HepG2 (cell line): Measurements from ENCODE around the gene CAMTA2. TPM values are rescaled to one million over a fixed set of nuclear protein-coding genes. Genes with fewer than 3 reads are reported as not detected.

Experiments
- ATAC-seq: fragments of 200-7000 bp; cut with Tn5 transposase; 3 replicates; pipeline ENCODE4 v1.9.1; 2020; ENCODE audit warnings: mild to moderate bottlenecking, moderate library complexity
- BruUV-seq: library from RNA; stranded (reverse); fragments of 400-500 nt; replicated peaks from 2 replicates; lab custom pipeline; 2021; lab: Mats Ljungman, UMichigan
- CTCF ChIA-PET: fragments of 300-600 bp; formaldehyde crosslinking; extraction: SDS; loops from one replicate; lab custom pipeline; 2021; ENCODE audit warnings: low total read pairs, inconsistent platforms, low intra/inter-chr PET ratio; lab: Yijun Ruan, JAX
- POLR2A ChIA-PET: fragments of 350-600 bp; sonication (Branson Sonifier 250); formaldehyde crosslinking; loops from one replicate; lab custom pipeline; 2020; ENCODE audit warnings: antibody characterized with exemption, inconsistent platforms; lab: Yijun Ruan, JAX
- DNase-seq: peaks from one replicate; pipeline ENCODE4 v3.0.0-alpha.2; 2015; ENCODE audit warnings: low spot score
- FAIRE-seq: peaks from 3 replicates; lab custom pipeline; 2011; peaks lifted over from hg19 to GRCh38; lab: Jason Lieb, UNC
- H2AFZ ChIP-seq: one replicate; pipeline ENCODE4 v1.6.1; 2011; ENCODE audit warnings: low read length, inconsistent platforms
- H3K27ac ChIP-seq: fragments of 300-600 bp; 3 replicates; pipeline ENCODE4 v1.8.0; 2011; ENCODE audit warnings: mixed run types, mild to moderate bottlenecking, mixed read lengths, low read length, inconsistent platforms; ENCODE audit not compliant: insufficient read depth; ENCODE audit errors: extremely low read length
- H3K27me3 ChIP-seq, 2 experiments: fragments of 200-600 bp in 1 of 2; 2 replicates in 1 of 2; 3 replicates in 1 of 2; pipeline versions ENCODE4 v1.6.0 to v1.8.0; 2011; ENCODE audit warnings: low read length in 2 of 2, mild to moderate bottlenecking in 2 of 2, moderate library complexity in 2 of 2, inconsistent platforms in 1 of 2; ENCODE audit not compliant: insufficient read depth in 2 of 2, control insufficient read depth in 1 of 2
- H3K36me3 ChIP-seq, 2 experiments: fragments of 200-600 bp in 1 of 2; replicated peaks in 1 of 2; 2 replicates in 1 of 2; 3 replicates in 1 of 2; pipeline versions ENCODE4 v1.5.1 to v1.8.0; 2011; ENCODE audit warnings: low read length in 2 of 2, inconsistent platforms in 1 of 2; ENCODE audit not compliant: insufficient read depth in 2 of 2, control insufficient read depth in 1 of 2
- H3K4me1 ChIP-seq: 2 replicates; pipeline ENCODE4 v1.5.1; 2012; ENCODE audit warnings: low read length, inconsistent platforms; ENCODE audit not compliant: insufficient read depth
- H3K4me2 ChIP-seq: 2 replicates; pipeline ENCODE4 v1.6.0; 2011; ENCODE audit warnings: low read depth, low read length, inconsistent platforms
- H3K4me3 ChIP-seq, 3 experiments: fragments of 200-600 bp in 1 of 3; sonication (generic), shearing (Covaris generic) in 1 of 3; replicated peaks in 1 of 3; 2 replicates each; pipeline ENCODE4 v1.5.1; 2011 to 2016; ENCODE audit warnings: low read length in 3 of 3, inconsistent platforms in 2 of 3, low read depth in 2 of 3, mild to moderate bottlenecking in 2 of 3, control low read depth in 1 of 3, mixed read lengths in 1 of 3; ENCODE audit not compliant: insufficient read depth in 1 of 3
- H3K79me2 ChIP-seq: one replicate; pipeline ENCODE4 v1.6.1; 2011; ENCODE audit warnings: low read length, inconsistent platforms; ENCODE audit not compliant: insufficient read depth
- H3K9ac ChIP-seq: 2 replicates; pipeline ENCODE4 v1.6.0; 2011; ENCODE audit warnings: mild to moderate bottlenecking, low read depth, low read length, inconsistent platforms; ENCODE audit not compliant: insufficient read depth
- H3K9me3 ChIP-seq: 2 replicates; pipeline ENCODE4 v1.5.1; 2012; ENCODE audit warnings: mild to moderate bottlenecking, low read length
- H4K20me1 ChIP-seq: 2 replicates; pipeline ENCODE4 v1.6.0; 2011; ENCODE audit warnings: inconsistent platforms, mild to moderate bottlenecking, low read length, moderate library complexity; ENCODE audit not compliant: insufficient read depth
- CC2D1A ChIP-seq: sonication (generic); formaldehyde crosslinking; IDR thresholded peaks from 2 replicates; pipeline ENCODE4 v1.8.1; 2023; ENCODE audit warnings: mild to moderate bottlenecking, missing genetic modification reagents
- FOXO4 ChIP-seq: sonication (generic); formaldehyde crosslinking; conservative IDR thresholded peaks from 2 replicates; pipeline ENCODE4 v1.8.1; 2023; ENCODE audit warnings: missing genetic modification reagents
- HHEX ChIP-seq: IDR thresholded peaks from 2 replicates; pipeline ENCODE4 v1.6.1; 2016; ENCODE audit warnings: control low read depth
- PAX8 ChIP-seq: sonication (generic); formaldehyde crosslinking; IDR thresholded peaks from 2 replicates; pipeline ENCODE4 v1.8.0; 2022; ENCODE audit warnings: mild to moderate bottlenecking, missing genetic modification reagents, borderline replicate concordance
- POLR2G ChIP-seq: fragments of 200-400 bp; formaldehyde crosslinking; IDR thresholded peaks from 2 replicates; pipeline ENCODE4 v1.6.1; 2018; ENCODE audit warnings: mild to moderate bottlenecking, low read depth, low read length, moderate library complexity
- RBFOX2 ChIP-seq: fragments of 200-400 bp; formaldehyde crosslinking; IDR thresholded peaks from 2 replicates; pipeline ENCODE4 v1.6.1; 2017; ENCODE audit warnings: low read depth, mild to moderate bottlenecking, low read length
- TEAD2 ChIP-seq: sonication (generic); formaldehyde crosslinking; IDR thresholded peaks from 2 replicates; pipeline ENCODE4 v1.9.0; 2021; ENCODE audit warnings: missing genetic modification reagents
- TGIF2 ChIP-seq: IDR thresholded peaks from 2 replicates; pipeline ENCODE4 v1.6.1; 2016; ENCODE audit warnings: control low read depth, missing compliant biosample characterization
- WGBS: methylation state at CpG from one replicate; pipeline ENCODE4 v1.1.6; 2017; ENCODE audit warnings: low lambda C conversion rate; 5-methylcytosine and 5-hydroxymethylcytosine counted together
- in situ Hi-C: cut with HindIII; loops from 2 replicates; pipeline ENCODE4 v1.10.0; 2017; ENCODE audit warnings: low pct_unique_long_range_greater_than_20kb; ENCODE audit not compliant: extremely low pct_ligation_motif_present
- intact Hi-C: fragments of 100-400 bp; cut with micrococcal nuclease; formaldehyde crosslinking; loops from one replicate; pipeline ENCODE4 v1.10.0; 2022; ENCODE audit not compliant: unreplicated experiment
- polyA plus RNA-seq, 8 experiments: library from polyadenylated mRNA; depleted of rRNA in 3 of 8; stranded (reverse) in 7 of 8; unstranded in 1 of 8; fragments of >200 nt; fragmentation: Illumina TruSeq in 4 of 8; extraction: Trizol in 4 of 8; gene quantifications; 2 replicates each; pipeline versions ENCODE4 v1.2.1 to v1.2.3, GENCODE V29; 2011 to 2016; ENCODE audit warnings: low read depth in 4 of 8, missing spikeins in 1 of 8, mixed read lengths in 1 of 8; ENCODE audit not compliant: insufficient read depth in 1 of 8
- total RNA-seq, 5 experiments: library from RNA; depleted of rRNA; stranded (reverse); fragments of >200 nt; fragmentation: Illumina TruSeq; extraction: Trizol; gene quantifications; 2 replicates each; pipeline ENCODE4 v1.2.3, GENCODE V29; 2016; ENCODE audit warnings: low read depth in 1 of 5

The CAMTA2 gene
- total and polyA plus RNA-seq, 2 of the 13 experiments (the other 11 are each of a cell fraction or from before 2014, with no cell fraction given), result 4.1 to 7.1 TPM

- ChIA-PET CTCF (no interaction called here), POLR2A (no interaction called here)
- TF ChIP-seq HHEX (CRISPR knock-in tag) (no peak), POLR2G (peak; percentile 45; the same call in 1 of the 2 replicates), PAX8 (CRISPR knock-in tag) (no peak), TGIF2 (CRISPR knock-in tag) (no peak), FOXO4 (CRISPR knock-in tag) (0 out of 2 replicates have a peak, but pooled peaks have one; percentile 17), CC2D1A (CRISPR knock-in tag) (no peak), RBFOX2 (0 out of 2 replicates have a peak, but pooled peaks have one; percentile 50), TEAD2 (CRISPR knock-in tag) (no peak)
- no peak overlapping the region for H3K9ac ChIP-seq
- in situ Hi-C loops, result no loop called here
- no peaks in the 10 kb centered on the region; a peak in 1 of 5 replicates for H3K27me3 ChIP-seq
- intact Hi-C loops, result no loop called here
- peaks cover 33% of the 10 kb centered on the region for H4K20me1 ChIP-seq
- H3K4me2 ChIP-seq, result no peak overlapping the region
- no peaks in the 10 kb centered on the region for H3K9me3 ChIP-seq
- 92% methylated on average over 13 of the region's 13 CpGs for WGBS
- FAIRE-seq (no peak), ATAC-seq (no peak), DNase-seq (no peak)
- no TSS peak for BruUV-seq
- peaks cover 18 to 37% of the 10 kb centered on the region in 2 experiments for H3K36me3 ChIP-seq
- H3K79me2 ChIP-seq, result peaks cover 72% of the 10 kb centered on the region
- no peak overlapping the region for H3K4me3 ChIP-seq
- H3K4me1 ChIP-seq, result peaks cover 48% of the 10 kb centered on the region
- no peak overlapping the region for H3K27ac ChIP-seq
- no peak overlapping the region for H2AFZ ChIP-seq
These were observed 44.5 kb downstream of the CAMTA2 start for GRCh38 chr17:4942760-4943508.
